H1 (cell line): ENCODE measurements around the gene RABEP2. TPM values are rescaled to one million over a fixed set of nuclear protein-coding genes. Genes with fewer than 3 reads are reported as not detected.

Experiments used
- CTCF ChIA-PET: fragments of 300-600 bp; sonication (Branson Sonifier 250); formaldehyde crosslinking; loops from one replicate; lab custom pipeline; 2021; ENCODE audit not compliant: partially characterized antibody; lab: Charles Lee
- POLR2A ChIA-PET: fragments of 300-600 bp; sonication (Branson Sonifier 250); formaldehyde crosslinking; loops from one replicate; lab custom pipeline; 2021; ENCODE audit warnings: inconsistent platforms; ENCODE audit not compliant: partially characterized antibody; lab: Charles Lee
- DNase-seq, 2 experiments: peaks; one replicate each; pipeline versions ENCODE4 v3.0.0 to v3.0.0-alpha.2; 2010 to 2022; ENCODE audit warnings: low spot score in 2 of 2, low read depth in 1 of 2, mixed read lengths in 1 of 2
- FAIRE-seq: peaks from 2 replicates; lab custom pipeline; 2011; peaks lifted over from hg19 to GRCh38; lab: Jason Lieb, UNC
- H2AFZ ChIP-seq: 2 replicates; pipeline ENCODE4 v1.8.1; 2012; ENCODE audit warnings: low read length, inconsistent platforms
- H2AK5ac ChIP-seq: 2 replicates; pipeline ENCODE4 v1.6.1; 2013; ENCODE audit warnings: low read depth, low read length
- H2BK120ac ChIP-seq: replicated peaks from 2 replicates; pipeline ENCODE3; 2013; ENCODE audit warnings: low read depth, low read length, inconsistent platforms
- H2BK12ac ChIP-seq: 2 replicates; pipeline ENCODE4 v1.6.1; 2013; ENCODE audit warnings: low read depth, low read length
- H2BK15ac ChIP-seq: 2 replicates; pipeline ENCODE4 v1.6.1; 2013; ENCODE audit warnings: low read length
- H2BK20ac ChIP-seq: 2 replicates; pipeline ENCODE4 v1.6.1; 2013; ENCODE audit warnings: low read length
- H2BK5ac ChIP-seq: 2 replicates; pipeline ENCODE4 v1.6.1; 2013; ENCODE audit warnings: low read depth, low read length
- H3K14ac ChIP-seq: 2 replicates; pipeline ENCODE4 v1.6.1; 2013; ENCODE audit warnings: inconsistent platforms; ENCODE audit not compliant: insufficient read length
- H3K18ac ChIP-seq: 2 replicates; pipeline ENCODE4 v1.6.1; 2013; ENCODE audit warnings: low read length; ENCODE audit errors: extremely low read depth
- H3K23ac ChIP-seq: 2 replicates; pipeline ENCODE4 v1.6.1; 2013; ENCODE audit warnings: inconsistent platforms; ENCODE audit not compliant: insufficient read length
- H3K23me2 ChIP-seq: 2 replicates; pipeline ENCODE4 v1.6.1; 2013; ENCODE audit warnings: low read depth, low read length
- H3K27ac ChIP-seq: 2 replicates; pipeline ENCODE4 v1.6.1; 2011; ENCODE audit warnings: low read depth, low read length, inconsistent platforms
- H3K27me3 ChIP-seq, 4 experiments: replicated peaks in 1 of 4; 1 replicate in 1 of 4; 2 replicates in 3 of 4; pipeline versions ENCODE4 v1.6.1 to v1.8.1; 2011 to 2013; ENCODE audit warnings: low read length in 3 of 4, mild to moderate bottlenecking in 3 of 4, inconsistent platforms in 2 of 4, mixed read lengths in 2 of 4, moderate library complexity in 1 of 4; ENCODE audit not compliant: control insufficient read depth in 3 of 4, insufficient read depth in 3 of 4; ENCODE audit errors: extremely low read depth in 1 of 4
- H3K36me3 ChIP-seq, 4 experiments: 2 replicates each; pipeline versions ENCODE4 v1.6.1 to v1.8.1; 2011 to 2013; ENCODE audit warnings: mild to moderate bottlenecking in 4 of 4, low read length in 3 of 4, moderate library complexity in 2 of 4, control low read depth in 1 of 4, inconsistent platforms in 1 of 4; ENCODE audit not compliant: insufficient read depth in 4 of 4, control insufficient read depth in 2 of 4
- H3K4ac ChIP-seq: replicated peaks from 2 replicates; pipeline ENCODE3; 2013; ENCODE audit warnings: low read length, low read depth, mixed read lengths, inconsistent platforms; ENCODE audit not compliant: insufficient read length
- H3K4me1 ChIP-seq, 4 experiments: replicated peaks in 1 of 4; 1 replicate in 1 of 4; 2 replicates in 3 of 4; pipeline versions ENCODE4 v1.6.1 to v1.8.1; 2011 to 2013; ENCODE audit warnings: low read length in 3 of 4, inconsistent platforms in 2 of 4, mixed read lengths in 1 of 4; ENCODE audit not compliant: insufficient read depth in 4 of 4, control insufficient read depth in 3 of 4
- H3K4me2 ChIP-seq, 2 experiments: 2 replicates each; pipeline versions ENCODE4 v1.6.1 to v1.8.1; 2011 to 2013; ENCODE audit warnings: low read depth in 2 of 2, low read length in 2 of 2, control low read depth in 1 of 2, inconsistent platforms in 1 of 2, mild to moderate bottlenecking in 1 of 2; ENCODE audit not compliant: insufficient read depth in 1 of 2
- H3K4me3 ChIP-seq, 4 experiments: fragments of 200-600, 300-600 bp in 1 of 4; sonication (generic), shearing (Covaris generic), sonication (Bioruptor Twin) in 1 of 4; 2 replicates each; pipeline versions ENCODE4 v1.5.1 to v1.8.1; 2011 to 2016; ENCODE audit warnings: low read length in 4 of 4, low read depth in 3 of 4, control low read depth in 2 of 4, inconsistent platforms in 2 of 4, mild to moderate bottlenecking in 2 of 4, mixed read lengths in 1 of 4, moderate library complexity in 1 of 4; ENCODE audit not compliant: insufficient read depth in 2 of 4; ENCODE audit errors: extremely low read depth in 1 of 4
- H3K56ac ChIP-seq: replicated peaks from 2 replicates; pipeline ENCODE3; 2013; ENCODE audit warnings: low read depth, mild to moderate bottlenecking, mixed read lengths, low read length, inconsistent platforms; ENCODE audit not compliant: insufficient read length
- H3K79me1 ChIP-seq: 2 replicates; pipeline ENCODE4 v1.6.1; 2013; ENCODE audit warnings: low read depth, low read length, control low read depth
- H3K79me2 ChIP-seq, 2 experiments: 2 replicates each; pipeline versions ENCODE4 v1.6.1 to v1.8.1; 2012 to 2013; ENCODE audit warnings: low read length in 2 of 2, mild to moderate bottlenecking in 2 of 2, inconsistent platforms in 1 of 2; ENCODE audit not compliant: insufficient read depth in 2 of 2, control insufficient read depth in 1 of 2
- H3K9ac ChIP-seq, 4 experiments: replicated peaks in 1 of 4; 1 replicate in 1 of 4; 2 replicates in 3 of 4; pipeline versions ENCODE4 v1.6.1 to v1.8.1; 2011 to 2013; ENCODE audit warnings: low read depth in 3 of 4, low read length in 3 of 4, control low read depth in 2 of 4, mild to moderate bottlenecking in 2 of 4, moderate library complexity in 2 of 4, inconsistent platforms in 1 of 4; ENCODE audit errors: extremely low read depth in 1 of 4
- H3K9me3 ChIP-seq, 2 experiments: 2 replicates each; pipeline versions ENCODE4 v1.6.1 to v1.8.1; 2012 to 2013; ENCODE audit warnings: mild to moderate bottlenecking in 2 of 2, moderate library complexity in 2 of 2, control low read depth in 1 of 2, inconsistent platforms in 1 of 2, low read depth in 1 of 2, low read length in 1 of 2, mixed read lengths in 1 of 2; ENCODE audit not compliant: insufficient read depth in 2 of 2
- H4K20me1 ChIP-seq, 2 experiments: replicated peaks in 1 of 2; 2 replicates each; pipeline versions ENCODE3 to v1.8.1; 2011 to 2013; ENCODE audit warnings: inconsistent platforms in 2 of 2, low read length in 2 of 2, mild to moderate bottlenecking in 1 of 2; ENCODE audit not compliant: insufficient read depth in 2 of 2, control insufficient read depth in 1 of 2
- H4K5ac ChIP-seq: 2 replicates; pipeline ENCODE4 v1.6.1; 2013; ENCODE audit warnings: low read length, low read depth, mixed read lengths, inconsistent platforms; ENCODE audit not compliant: insufficient read length
- H4K8ac ChIP-seq: 2 replicates; pipeline ENCODE4 v1.8.0; 2013; ENCODE audit warnings: mild to moderate bottlenecking, moderate library complexity, low read length, inconsistent platforms; ENCODE audit not compliant: insufficient read depth; ENCODE audit errors: extremely low read depth
- H4K91ac ChIP-seq: replicated peaks from 2 replicates; pipeline ENCODE3; 2013; ENCODE audit warnings: low read length, mixed read lengths, inconsistent platforms; ENCODE audit not compliant: insufficient read length
- CBX5 ChIP-seq: fragments of 300-800, 300-1000 bp; sonication (generic); IDR thresholded peaks from 2 replicates; pipeline ENCODE4 v1.7.1; 2016; ENCODE audit warnings: antibody characterized with exemption, low read length, low read depth
- GABPA ChIP-seq: IDR thresholded peaks from 2 replicates; pipeline ENCODE4 v1.6.1; 2011; ENCODE audit warnings: mild to moderate bottlenecking, low read length, moderate library complexity, borderline replicate concordance; ENCODE audit not compliant: insufficient read depth
- KDM1A ChIP-seq: fragments of 200-600, 300-600 bp; sonication (generic); IDR thresholded peaks from 2 replicates; pipeline ENCODE4 v1.7.1; 2016; ENCODE audit warnings: mild to moderate bottlenecking, low read length, borderline replicate concordance
- polyA plus RNA-seq, 7 experiments: library from polyadenylated mRNA; depleted of rRNA in 3 of 7; stranded (reverse) in 5 of 7; unstranded in 2 of 7; fragments of >200 nt in 5 of 7; fragments of 200-250 nt in 2 of 7; gene quantifications; 1 replicate in 5 of 7; 2 replicates in 1 of 7; 4 replicates in 1 of 7; pipeline versions ENCODE4 v1.2.1 to v1.2.3, GENCODE V29; 2011 to 2013; ENCODE audit warnings: missing spikeins in 2 of 7, mixed read lengths in 2 of 7
- total RNA-seq: library from RNA; stranded (reverse); fragmentation: NEBNext Ultra II Directional; extraction: Animal tissue kit (Norgen Biotek cat#: 25700); gene quantifications from 2 replicates; pipeline ENCODE4 v1.2.1, GENCODE V29; 2021

Gene RABEP2
- total and polyA plus RNA-seq, 2 of the 8 experiments (the other 6 are each of a cell fraction or from before 2014, with no cell fraction given), result 10.4 to 14.9 TPM

DNA sequence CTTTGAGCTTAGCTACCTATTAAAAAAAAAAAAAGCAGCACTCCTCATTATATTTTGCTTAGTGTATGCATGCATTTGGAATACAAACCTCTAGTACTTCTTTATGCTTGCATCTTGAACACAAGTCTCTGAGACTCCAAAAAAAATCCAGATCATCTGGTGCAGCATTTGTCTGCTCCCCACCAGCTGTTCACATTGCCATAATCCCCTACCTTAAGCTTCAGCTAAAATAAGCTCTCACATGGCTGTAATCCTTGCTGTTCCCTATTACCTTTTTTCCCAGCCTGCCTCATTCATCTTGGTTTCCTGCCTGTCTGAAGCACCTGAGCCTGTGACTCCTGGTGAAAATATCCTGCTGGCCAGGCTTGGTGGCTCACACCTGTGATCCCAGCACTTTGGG lies 18.2 kb upstream of the RABEP2 start:
- no peaks in the 10 kb centered on the region for H3K36me3 ChIP-seq
- H3K18ac ChIP-seq, result no peak overlapping the region
- H2BK20ac ChIP-seq, result no peak overlapping the region
- H2BK120ac ChIP-seq, result no peak overlapping the region
- no peak overlapping the region for H2BK5ac ChIP-seq
- H3K9ac ChIP-seq, result no peak overlapping the region; a peak in 1 of 7 replicates
- H4K20me1 ChIP-seq, result no peaks in the 10 kb centered on the region
- no peak for FAIRE-seq
- peaks cover 5% of the 10 kb centered on the region for H3K23me2 ChIP-seq
- no peaks in the 10 kb centered on the region for H3K27me3 ChIP-seq
- no peak overlapping the region for H3K27ac ChIP-seq
- no peak overlapping the region for H3K4me2 ChIP-seq
- no peaks in the 10 kb centered on the region for H3K79me1 ChIP-seq
- H3K4ac ChIP-seq, result no peak overlapping the region
- peaks cover 0 to 5% (median 1%) of the 10 kb centered on the region in 4 experiments; a peak in 3 of 7 replicates for H3K4me1 ChIP-seq
- no peak for DNase-seq
- H4K91ac ChIP-seq, result no peak overlapping the region
- ChIA-PET CTCF (interaction anchor here (1.2 to 5.4 kb wide), 8 partner anchors 11 to 96 kb away, joined by 5 to 42 read pairs (median 18); partner anchors contain the start of genes ATP2A1, CD19 and RABEP2), POLR2A (interaction anchor here (0.7 to 3.0 kb wide), 6 partner anchors 12 to 121 kb away, joined by 3 to 13 read pairs (median 4); partner anchors contain the start of genes ATXN2L, CD19 and RABEP2)
- H3K14ac ChIP-seq, result no peak overlapping the region
- H3K56ac ChIP-seq, result no peak overlapping the region
- H2BK15ac ChIP-seq, result no peak overlapping the region
- no peak overlapping the region for H2BK12ac ChIP-seq
- no peak overlapping the region for H4K5ac ChIP-seq
- no peaks in the 10 kb centered on the region for H3K9me3 ChIP-seq
- no peak for TF ChIP-seq CBX5
- TF ChIP-seq KDM1A, result no peak
- TF ChIP-seq GABPA, result no peak
- H4K8ac ChIP-seq, result no peak overlapping the region
- no peak overlapping the region for H3K4me3 ChIP-seq
- H2AK5ac ChIP-seq, result no peak overlapping the region
- H3K79me2 ChIP-seq, result no peaks in the 10 kb centered on the region
- no peak overlapping the region for H3K23ac ChIP-seq
- no peak overlapping the region for H2AFZ ChIP-seq
